Coronary artery (tissue), 2 donors: Measurements from ENCODE around the gene RNASET2.

Experiments
- DNase-seq: peaks from one replicate; pipeline ENCODE4 v3.0.0-alpha.2; 2017; ENCODE audit warnings: low spot score
- H3K27ac ChIP-seq, 2 donors: fragments of 200-600 bp; sonication (generic); one replicate each; pipeline ENCODE4 v1.5.1; 2016 to 2019
- H3K4me3 ChIP-seq: fragments of 200-600 bp; sonication (generic); 2 replicates; pipeline ENCODE4 v1.5.1; 2016; ENCODE audit warnings: mild to moderate bottlenecking, moderate library complexity
- CTCF ChIP-seq: fragments of 200-600 bp; sonication (generic); IDR thresholded peaks from one replicate; pipeline ENCODE4 v1.5.1; 2019; ENCODE audit warnings: antibody characterized with exemption

The RNASET2 gene

GRCh38 chr6:166947251-166947650, 9.1 kb downstream of the RNASET2 start:
- Histone ChIP-seq H3K4me3 (no peak overlapping the region), H3K27ac (no peak overlapping the region)
- TF ChIP-seq CTCF: no peak
- DNase-seq: no peak

GRCh38 chr6:166946125-166946524, 10.2 kb downstream of the RNASET2 start:
- TF ChIP-seq CTCF: no peak
- DNase-seq: peak; percentile 62
- H3K27ac ChIP-seq: no peak overlapping the region

GRCh38 chr6:166944666-166945256, 11.6 kb downstream of the RNASET2 start:
- DNase-seq: peak; percentile 36
- H3K4me3 ChIP-seq: no peak overlapping the region
- H3K27ac ChIP-seq: no peak overlapping the region
- TF ChIP-seq CTCF: no peak

More at GRCh38 chr6:166946125-166946524, 10.2 kb downstream of the RNASET2 start:
- no peak overlapping the region for H3K4me3 ChIP-seq

GRCh38 chr6:166942393-166943168, 13.8 kb downstream of the RNASET2 start:
- H3K27ac ChIP-seq: no peak overlapping the region
- DNase-seq: no peak
- TF ChIP-seq CTCF: no peak
- H3K4me3 ChIP-seq: no peak overlapping the region

- no peak for TF ChIP-seq CTCF
- H3K27ac ChIP-seq: no peak overlapping the region
- no peak overlapping the region for H3K4me3 ChIP-seq
- no peak for DNase-seq
Observed at GRCh38 chr6:166940643-166941068, 15.7 kb downstream of the RNASET2 start.

- no peak overlapping the region for H3K27ac ChIP-seq
Observed at GRCh38 chr6:166939894-166940293, 16.5 kb downstream of the RNASET2 start.

More at GRCh38 chr6:166939894-166940293, 16.5 kb downstream of the RNASET2 start:
- no peak for TF ChIP-seq CTCF
- DNase-seq: no peak
- no peak overlapping the region for H3K4me3 ChIP-seq
